RWPE2 (cell line): ENCODE results near the gene ZNF219.
A peak's percentile ranks its signal among the peaks of the same experiment; 100 is the strongest.

Experiments
- ATAC-seq: fragments of 200-7000 bp; cut with Tn5 transposase; 3 replicates; pipeline ENCODE4 v1.9.1; 2021; ENCODE audit warnings: low read depth
- DNase-seq: peaks from one replicate; pipeline ENCODE4 v3.0.0-alpha.2; 2020; ENCODE audit warnings: low spot score
- H3K27ac ChIP-seq: fragments of 450-650 bp; 2 replicates; pipeline ENCODE4 v1.5.1; 2017; ENCODE audit warnings: mild to moderate bottlenecking; ENCODE audit not compliant: poor library complexity, severe bottlenecking
- H3K27me3 ChIP-seq: fragments of 250-450 bp; sonication (Bioruptor Pico); 2 replicates; pipeline ENCODE4 v1.5.1; 2021; ENCODE audit warnings: mild to moderate bottlenecking, moderate library complexity; ENCODE audit not compliant: insufficient read depth, poor library complexity, severe bottlenecking
- H3K36me3 ChIP-seq: fragments of 250-450 bp; sonication (Bioruptor Pico); 2 replicates; pipeline ENCODE4 v1.5.1; 2020; ENCODE audit warnings: low read depth, mild to moderate bottlenecking, moderate library complexity
- H3K4me1 ChIP-seq: fragments of 250-450 bp; sonication (Bioruptor Pico); 2 replicates; pipeline ENCODE4 v1.5.1; 2021; ENCODE audit warnings: mild to moderate bottlenecking, moderate library complexity; ENCODE audit not compliant: insufficient read depth, poor library complexity, severe bottlenecking
- H3K4me3 ChIP-seq: fragments of 250-450 bp; sonication (Bioruptor Pico); 2 replicates; pipeline ENCODE4 v1.5.1; 2021; ENCODE audit warnings: mild to moderate bottlenecking, moderate library complexity; ENCODE audit not compliant: severe bottlenecking
- H3K9me3 ChIP-seq: fragments of 250-450 bp; sonication (Bioruptor Pico); 2 replicates; pipeline ENCODE4 v1.5.1; 2021; ENCODE audit warnings: mild to moderate bottlenecking, moderate library complexity; ENCODE audit not compliant: severe bottlenecking
- CTCF ChIP-seq: fragments of 450-650 bp; IDR thresholded peaks from one replicate; pipeline ENCODE4 v1.5.1; 2017; ENCODE audit warnings: mild to moderate bottlenecking, moderate library complexity; ENCODE audit not compliant: poor library complexity, severe bottlenecking

Gene ZNF219

GRCh38 chr14:21100931-21101330 is 2.5 kb upstream of the ZNF219 start, which contains the start of gene TMEM253:
TSS of gene TMEM253 (plus strand) at chr14:21101066. CDS start at chr14:21101344, 278 bp downstream.
- Histone ChIP-seq H3K27me3 (no peaks in the 10 kb centered on the region), H3K4me1 (peaks cover 31% of the 10 kb centered on the region), H3K36me3 (no peaks in the 10 kb centered on the region), H3K4me3 (no peak within 1 kb of the TSS), H3K27ac (peak within 1 kb of the TSS; percentile 82), H3K9me3 (no peaks in the 10 kb centered on the region)
- DNase-seq, result no peak
- TF ChIP-seq CTCF, result no peak
- no peak for ATAC-seq

GRCh38 chr14:21099596-21099985 is 1.1 kb upstream of the ZNF219 start:
- ATAC-seq, result no peak
- no peaks in the 10 kb centered on the region for H3K36me3 ChIP-seq
- no peak for DNase-seq
- no peaks in the 10 kb centered on the region for H3K27me3 ChIP-seq
- peak overlapping the region; percentile 62 for H3K27ac ChIP-seq
- peaks cover 29% of the 10 kb centered on the region for H3K4me1 ChIP-seq
- H3K9me3 ChIP-seq, result no peaks in the 10 kb centered on the region
- H3K4me3 ChIP-seq, result peak overlapping the region; percentile 49
- TF ChIP-seq CTCF, result no peak

GRCh38 chr14:21098892-21099595 is 589 bp upstream of the ZNF219 start:
- peaks cover 29% of the 10 kb centered on the region for H3K4me1 ChIP-seq
- H3K27ac ChIP-seq, result peak overlapping the region; percentile 62
- H3K36me3 ChIP-seq, result no peaks in the 10 kb centered on the region
- H3K27me3 ChIP-seq, result no peaks in the 10 kb centered on the region
- no peak for TF ChIP-seq CTCF
- no peak for ATAC-seq
- H3K9me3 ChIP-seq, result no peaks in the 10 kb centered on the region
- peak overlapping the region; percentile 49 for H3K4me3 ChIP-seq
- DNase-seq, result no peak

DNA sequence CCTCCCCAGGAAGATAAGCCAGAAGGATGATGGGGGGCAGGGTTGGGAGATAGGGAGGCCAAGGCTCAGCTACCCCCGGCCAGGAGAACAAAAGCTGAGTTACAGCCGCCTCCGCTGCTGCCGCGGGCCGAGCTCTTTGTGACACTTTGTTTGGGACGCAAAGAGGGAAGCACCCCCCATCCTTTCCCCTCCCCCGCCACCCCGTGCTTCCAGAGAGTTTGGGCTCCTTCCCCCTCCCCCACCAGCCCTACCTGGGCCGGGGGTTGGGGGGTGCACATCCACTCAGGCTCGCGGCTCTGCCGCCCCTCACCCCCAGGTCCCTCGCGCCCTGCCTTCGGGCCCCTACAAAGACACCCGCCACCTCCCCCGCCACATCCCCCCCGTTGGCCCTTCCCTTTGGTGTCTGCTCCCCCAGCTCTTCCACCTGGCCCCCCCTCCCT is 799 bp downstream of the ZNF219 start:
- Histone ChIP-seq H3K27ac (peak overlapping the region; percentile 62), H3K36me3 (peaks cover 5% of the 10 kb centered on the region; the same call in 1 of the 2 replicates), H3K4me1 (peaks cover 26% of the 10 kb centered on the region), H3K27me3 (no peaks in the 10 kb centered on the region), H3K4me3 (peak overlapping the region; percentile 9), H3K9me3 (no peaks in the 10 kb centered on the region)
- DNase-seq (no peak), ATAC-seq (no peak)
- no peak for TF ChIP-seq CTCF
